Measurements from ENCODE around the gene PPFIA1.

The PPFIA1 gene

GRCh38 chr11:70414341-70415100 lies 144.0 kb downstream of the PPFIA1 start:
- no peak for TF ChIP-seq CTCF (IDR thresholded peaks at IDR 0.05; ENCODE audit: borderline replicate concordance, control extremely low read depth, extremely low read depth, insufficient read depth, missing control alignments)
- no peak for DNase-seq (ENCODE audit: low spot score)
- in situ Hi-C loops (cut with MboI; ENCODE audit: low sequenced_read_pairs, unreplicated experiment) = no loop called here

GRCh38 chr11:70415191-70415590 lies 144.7 kb downstream of the PPFIA1 start:
- DNase-seq (ENCODE audit: low spot score) = no peak
- TF ChIP-seq CTCF (IDR thresholded peaks at IDR 0.05; ENCODE audit: borderline replicate concordance, control extremely low read depth, extremely low read depth, insufficient read depth, missing control alignments) = no peak
- in situ Hi-C loops (cut with MboI; ENCODE audit: low sequenced_read_pairs, unreplicated experiment) = no loop called here

- no peak for DNase-seq (ENCODE audit: low spot score)
- in situ Hi-C loops (cut with MboI; ENCODE audit: low sequenced_read_pairs, unreplicated experiment) = no loop called here
- TF ChIP-seq CTCF (IDR thresholded peaks at IDR 0.05; ENCODE audit: borderline replicate concordance, control extremely low read depth, extremely low read depth, insufficient read depth, missing control alignments) = no peak
Observed at GRCh38 chr11:70415642-70416395, 145.3 kb downstream of the PPFIA1 start.

- TF ChIP-seq CTCF (IDR thresholded peaks at IDR 0.05; ENCODE audit: borderline replicate concordance, control extremely low read depth, extremely low read depth, insufficient read depth, missing control alignments) = no peak
- in situ Hi-C loops (cut with MboI; ENCODE audit: low sequenced_read_pairs, unreplicated experiment) = no loop called here
- DNase-seq (ENCODE audit: low spot score) = no peak
Observed at GRCh38 chr11:70416881-70417280, 146.4 kb downstream of the PPFIA1 start.

GRCh38 chr11:70418130-70418529 lies 147.6 kb downstream of the PPFIA1 start:
- TF ChIP-seq CTCF (IDR thresholded peaks at IDR 0.05; ENCODE audit: borderline replicate concordance, control extremely low read depth, extremely low read depth, insufficient read depth, missing control alignments) = no peak
- in situ Hi-C loops (cut with MboI; ENCODE audit: low sequenced_read_pairs, unreplicated experiment) = no loop called here
- DNase-seq (ENCODE audit: low spot score) = no peak

GRCh38 chr11:70419307-70420007 lies 149.0 kb downstream of the PPFIA1 start:
- no peak for TF ChIP-seq CTCF (IDR thresholded peaks at IDR 0.05; ENCODE audit: borderline replicate concordance, control extremely low read depth, extremely low read depth, insufficient read depth, missing control alignments)
- DNase-seq (ENCODE audit: low spot score) = no peak
- in situ Hi-C loops (cut with MboI; ENCODE audit: low sequenced_read_pairs, unreplicated experiment) = no loop called here
